IMR-90 (cell line): ENCODE results near the gene SYT8.

Source experiments
- BHLHE40 ChIP-seq: fragments of 150-350 bp; IDR thresholded peaks from 2 replicates; pipeline ENCODE4 v1.6.1; 2016; ENCODE audit warnings: mild to moderate bottlenecking, low read depth, low read length
- RCOR1 ChIP-seq: IDR thresholded peaks from 2 replicates; pipeline ENCODE4 v1.6.1; 2012; ENCODE audit warnings: mild to moderate bottlenecking, low read length, improper control_type of control experiment; ENCODE audit not compliant: insufficient replicate concordance
- USF2 ChIP-seq: fragments of 150-350 bp; IDR thresholded peaks from 2 replicates; pipeline ENCODE4 v1.6.1; 2017; ENCODE audit warnings: mild to moderate bottlenecking, antibody characterized with exemption, low read length, low read depth
- TF ChIP-seq, protein P1 (sequence below): conservative IDR thresholded peaks from 2 replicates; pipeline ENCODE4 v1.5.1; 2012; ENCODE audit warnings: mild to moderate bottlenecking, low read depth, low read length, improper control_type of control experiment

GRCh38 chr11:1854132-1854948 is 19.6 kb downstream of the SYT8 start:
- TF ChIP-seq, protein P1, sequence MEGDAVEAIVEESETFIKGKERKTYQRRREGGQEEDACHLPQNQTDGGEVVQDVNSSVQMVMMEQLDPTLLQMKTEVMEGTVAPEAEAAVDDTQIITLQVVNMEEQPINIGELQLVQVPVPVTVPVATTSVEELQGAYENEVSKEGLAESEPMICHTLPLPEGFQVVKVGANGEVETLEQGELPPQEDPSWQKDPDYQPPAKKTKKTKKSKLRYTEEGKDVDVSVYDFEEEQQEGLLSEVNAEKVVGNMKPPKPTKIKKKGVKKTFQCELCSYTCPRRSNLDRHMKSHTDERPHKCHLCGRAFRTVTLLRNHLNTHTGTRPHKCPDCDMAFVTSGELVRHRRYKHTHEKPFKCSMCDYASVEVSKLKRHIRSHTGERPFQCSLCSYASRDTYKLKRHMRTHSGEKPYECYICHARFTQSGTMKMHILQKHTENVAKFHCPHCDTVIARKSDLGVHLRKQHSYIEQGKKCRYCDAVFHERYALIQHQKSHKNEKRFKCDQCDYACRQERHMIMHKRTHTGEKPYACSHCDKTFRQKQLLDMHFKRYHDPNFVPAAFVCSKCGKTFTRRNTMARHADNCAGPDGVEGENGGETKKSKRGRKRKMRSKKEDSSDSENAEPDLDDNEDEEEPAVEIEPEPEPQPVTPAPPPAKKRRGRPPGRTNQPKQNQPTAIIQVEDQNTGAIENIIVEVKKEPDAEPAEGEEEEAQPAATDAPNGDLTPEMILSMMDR = no peak
- TF ChIP-seq RCOR1 (no peak), USF2 (no peak), BHLHE40 (no peak)
